Mammary epithelial cell (primary cell): Measurements from ENCODE around the gene PCDHGA5.
"Not testable (repeated sequence)": the region's sequence is repeated elsewhere in the genome, so short reads cannot be mapped to it uniquely, and the experiment has no call there.

Experiments used
- CTCF ChIP-seq, 2 donors: IDR thresholded peaks in 1 of 2; conservative IDR thresholded peaks in 1 of 2; 2 replicates each; pipeline ENCODE4 v1.5.1; 2011 to 2012; ENCODE audit warnings: inconsistent platforms in 2 of 2, low read length in 2 of 2, mild to moderate bottlenecking in 2 of 2, control low read depth in 1 of 2, low read depth in 1 of 2; ENCODE audit not compliant: insufficient read depth in 1 of 2; ENCODE audit errors: extremely low read depth in 1 of 2
- EZH2 ChIP-seq: IDR thresholded peaks from 2 replicates; pipeline ENCODE4 v1.6.1; 2012; ENCODE audit warnings: low read length, inconsistent platforms, borderline replicate concordance

GRCh38 chr5:141346017-141346416 is 17.9 kb upstream of the PCDHGA5 start:
- not testable (repeated sequence) for TF ChIP-seq CTCF (conservative IDR thresholded peaks at IDR 0.05 in 1 of 2, IDR thresholded peaks at IDR 0.05 in 1 of 2; ENCODE audit: extremely low read depth in 1 of 2, insufficient read depth in 1 of 2, low read depth in 1 of 2, low read length in 2 of 2); EZH2
